HG02981 (cell line): ENCODE data around the gene IL36A.

Experiments used
- ATAC-seq: cut with Tn5 transposase; IDR thresholded peaks from one replicate; pipeline ENCODE4 v1.9.1; 2021; ENCODE audit warnings: mild to moderate bottlenecking, moderate library complexity; ENCODE audit not compliant: unreplicated experiment

The IL36A gene, protein sequence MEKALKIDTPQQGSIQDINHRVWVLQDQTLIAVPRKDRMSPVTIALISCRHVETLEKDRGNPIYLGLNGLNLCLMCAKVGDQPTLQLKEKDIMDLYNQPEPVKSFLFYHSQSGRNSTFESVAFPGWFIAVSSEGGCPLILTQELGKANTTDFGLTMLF

DNA sequence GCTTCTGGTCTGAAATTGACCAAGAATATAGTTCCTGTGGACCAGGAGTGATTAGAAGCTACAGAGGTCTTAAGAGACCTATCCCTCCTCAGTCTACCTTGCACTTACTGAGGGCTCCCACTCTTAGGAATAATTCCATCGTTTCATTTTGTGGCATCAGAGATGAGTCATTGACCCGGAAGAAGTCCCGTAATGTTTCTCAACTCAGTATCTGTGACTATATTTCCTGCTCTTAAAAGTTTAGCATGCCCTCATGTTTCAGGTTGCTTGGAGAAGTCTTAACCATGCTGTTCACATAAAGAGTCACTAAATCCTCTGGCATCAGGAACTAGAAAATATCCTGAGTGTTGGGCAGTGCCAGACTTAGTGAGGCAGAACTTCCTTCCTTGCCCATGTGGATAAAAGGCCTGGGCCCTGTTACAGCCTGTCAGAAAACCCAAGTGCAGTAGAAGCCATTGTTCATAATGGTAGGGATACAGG, at the start of gene IL36A:
TSS of gene IL36A (plus strand) at position 430 of the 480 bp plus-strand sequence. CDS start 413 bp downstream, outside the sequence.
- no peak for ATAC-seq

DNA sequence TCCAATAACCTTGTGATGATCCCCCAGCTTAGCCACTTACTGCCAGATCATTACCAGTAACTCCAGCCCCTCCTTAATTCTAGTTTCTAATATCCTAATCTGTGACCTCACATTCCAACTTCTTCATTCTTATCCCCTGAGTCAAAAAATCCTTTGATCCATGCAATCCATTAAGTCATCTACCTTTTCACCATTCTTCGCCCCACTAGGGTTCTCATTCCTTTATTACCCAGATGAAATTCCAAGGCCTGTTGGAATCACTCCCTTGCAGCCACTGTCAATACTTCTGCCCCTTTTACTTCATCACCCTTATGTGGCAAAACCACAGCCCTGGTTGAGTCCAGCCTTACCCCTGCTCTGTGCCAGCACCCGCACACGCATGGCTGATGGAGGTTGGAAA, 47.7 kb upstream of the IL36A start:
- ATAC-seq, result no peak

GRCh38 chr2:112958428-112959108, 46.7 kb upstream of the IL36A start:
- ATAC-seq, result peak; percentile 68

DNA sequence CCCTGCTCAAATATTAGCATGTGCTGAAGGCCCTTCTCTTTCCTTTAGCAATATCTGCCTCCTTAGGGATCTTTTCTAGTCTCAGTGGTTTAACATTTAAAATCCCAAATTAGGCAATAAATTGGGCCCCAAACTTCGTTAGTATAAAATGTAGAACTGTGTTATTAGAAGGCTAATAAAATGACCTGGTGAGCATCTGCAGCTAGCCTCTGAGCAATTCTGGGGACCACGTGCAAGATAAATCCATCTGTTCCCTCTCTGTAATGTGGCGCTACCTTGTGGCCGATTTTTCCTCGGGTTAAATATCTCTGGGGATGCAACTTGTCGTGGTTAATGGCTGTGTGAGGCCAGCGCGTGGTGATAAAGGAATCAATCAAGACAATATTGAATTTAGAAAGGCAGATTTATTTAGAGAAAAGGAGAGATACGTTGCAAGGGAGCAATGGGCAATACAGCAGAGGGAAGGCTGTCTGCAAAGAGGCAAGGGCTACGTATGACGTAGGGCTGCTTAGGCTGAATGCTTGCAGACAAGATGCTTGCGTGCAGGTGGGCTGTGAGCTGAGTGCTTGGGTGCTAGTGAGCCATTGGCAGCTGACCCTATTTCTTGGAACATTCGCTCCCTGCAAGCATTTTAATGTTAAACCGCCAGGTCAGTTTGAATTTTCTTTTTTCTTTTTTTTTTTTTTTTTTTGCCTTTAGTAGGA, 46.0 kb upstream of the IL36A start:
- no peak for ATAC-seq

GRCh38 chr2:112960230-112960825, 44.9 kb upstream of the IL36A start:
- ATAC-seq, result no peak

- no peak for ATAC-seq
Measured at GRCh38 chr2:112962308-112963175, 42.7 kb upstream of the IL36A start.

- ATAC-seq, result no peak
Measured at GRCh38 chr2:112967023-112967422, 38.2 kb upstream of the IL36A start.

GRCh38 chr2:112972423-112973086, 32.7 kb upstream of the IL36A start:
- ATAC-seq, result no peak

DNA sequence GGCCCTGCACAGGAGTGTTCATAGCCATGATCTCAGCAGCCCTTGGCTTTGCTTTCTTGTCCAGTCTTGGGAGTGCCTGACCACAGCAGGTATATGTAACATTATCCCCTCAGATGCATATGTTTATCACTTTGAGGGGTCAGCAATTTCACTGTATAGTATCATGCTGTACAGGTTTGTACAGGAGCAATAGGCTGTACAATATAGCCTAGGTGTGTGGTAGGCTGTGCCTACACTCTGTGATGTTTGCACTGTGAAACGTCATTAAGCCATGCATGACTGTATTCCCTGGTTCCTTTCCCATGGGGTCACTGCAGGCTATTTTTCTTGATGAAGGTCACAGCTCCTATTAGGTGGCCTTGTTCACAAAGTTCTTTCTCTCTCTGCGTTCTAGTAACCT, 32.1 kb upstream of the IL36A start:
- no peak for ATAC-seq

DNA sequence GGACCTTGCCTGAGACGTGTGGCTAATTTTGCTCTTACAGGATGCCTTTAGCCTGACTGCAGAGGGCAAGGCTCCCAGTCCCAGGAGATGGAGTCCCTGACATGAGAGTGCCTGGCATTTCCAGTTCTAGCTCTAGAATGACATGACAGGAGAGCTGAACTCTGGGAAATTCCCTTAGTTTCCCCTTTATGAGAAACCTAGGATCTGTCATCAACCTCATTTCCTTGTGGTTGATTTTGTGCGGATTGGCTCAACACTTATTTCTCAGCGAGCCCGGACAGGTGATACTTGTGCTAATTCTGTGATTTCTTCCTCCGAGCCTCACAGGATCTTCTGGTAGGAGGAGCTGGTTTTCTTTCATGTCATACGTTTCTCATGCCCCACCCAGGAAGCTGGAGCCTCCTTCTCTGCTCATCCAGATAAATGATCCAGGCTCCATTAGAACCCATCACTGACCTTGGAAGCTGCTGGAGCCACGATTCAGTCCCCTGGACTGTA, 27.7 kb upstream of the IL36A start, which contains the start of gene IL36G:
TSS of gene IL36G (plus strand) at position 448 of the 498 bp plus-strand sequence. CDS start 633 bp downstream, outside the sequence.
- ATAC-seq, result no peak

DNA sequence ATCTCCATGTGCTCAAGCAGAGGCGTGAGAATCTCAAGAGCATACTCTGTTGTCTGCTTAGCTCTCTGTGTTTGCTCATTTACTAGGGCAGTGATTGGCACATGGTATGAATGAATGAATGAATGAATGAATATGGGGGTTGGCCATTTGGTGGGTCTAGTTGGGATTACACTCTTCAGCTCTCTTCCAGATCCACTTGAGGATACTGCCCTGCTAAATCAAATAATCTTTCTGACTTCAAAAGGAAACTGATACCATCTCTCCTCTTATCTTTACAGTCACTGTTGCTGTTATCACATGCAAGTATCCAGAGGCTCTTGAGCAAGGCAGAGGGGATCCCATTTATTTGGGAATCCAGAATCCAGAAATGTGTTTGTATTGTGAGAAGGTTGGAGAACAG, 25.5 kb upstream of the IL36A start:
- ATAC-seq, result no peak

DNA sequence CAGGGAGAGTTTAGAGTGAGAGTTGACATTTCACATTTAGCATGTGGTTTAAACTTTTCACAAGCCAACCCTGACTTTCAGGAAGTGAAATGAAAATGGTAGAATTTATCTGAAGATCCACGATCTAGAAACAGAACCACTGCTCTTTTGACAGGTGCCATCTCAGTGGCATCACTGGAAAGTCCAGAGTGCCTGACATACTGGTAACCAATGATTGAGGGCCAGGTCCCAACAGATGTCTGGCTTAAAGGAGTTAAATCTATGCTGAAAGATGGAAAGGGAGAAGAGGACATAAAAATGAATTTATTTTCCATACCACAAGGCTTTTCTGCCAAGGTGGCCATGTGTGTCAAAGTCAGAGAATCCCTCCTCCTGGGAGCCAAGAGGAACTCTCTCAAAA, 24.7 kb upstream of the IL36A start:
- no peak for ATAC-seq

DNA sequence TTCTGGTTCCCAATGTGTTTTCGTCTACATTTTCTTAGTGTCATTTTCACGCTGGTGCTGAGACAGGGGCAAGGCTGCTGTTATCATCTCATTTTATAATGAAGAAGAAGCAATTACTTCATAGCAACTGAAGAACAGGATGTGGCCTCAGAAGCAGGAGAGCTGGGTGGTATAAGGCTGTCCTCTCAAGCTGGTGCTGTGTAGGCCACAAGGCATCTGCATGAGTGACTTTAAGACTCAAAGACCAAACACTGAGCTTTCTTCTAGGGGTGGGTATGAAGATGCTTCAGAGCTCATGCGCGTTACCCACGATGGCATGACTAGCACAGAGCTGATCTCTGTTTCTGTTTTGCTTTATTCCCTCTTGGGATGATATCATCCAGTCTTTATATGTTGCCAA, 20.2 kb upstream of the IL36A start:
- no peak for ATAC-seq

DNA sequence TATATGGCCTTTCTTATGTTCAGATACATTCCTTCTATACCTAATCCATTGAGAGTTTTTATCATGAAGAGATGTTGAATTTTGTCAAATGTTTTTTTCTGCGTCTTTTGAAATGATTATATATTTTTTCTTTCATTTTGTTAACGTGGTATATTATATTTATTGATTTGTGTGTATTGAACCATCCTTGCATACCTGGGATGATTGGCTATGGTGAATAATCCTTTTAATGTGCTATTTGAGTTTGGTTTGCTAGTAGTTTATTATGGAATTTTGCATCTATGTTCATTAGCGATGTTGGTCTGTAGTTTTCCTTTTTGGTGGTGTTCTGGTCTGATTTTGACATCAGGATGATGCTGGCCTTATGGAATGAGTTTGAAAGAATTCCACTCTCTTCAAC, 15.6 kb upstream of the IL36A start:
- no peak for ATAC-seq

DNA sequence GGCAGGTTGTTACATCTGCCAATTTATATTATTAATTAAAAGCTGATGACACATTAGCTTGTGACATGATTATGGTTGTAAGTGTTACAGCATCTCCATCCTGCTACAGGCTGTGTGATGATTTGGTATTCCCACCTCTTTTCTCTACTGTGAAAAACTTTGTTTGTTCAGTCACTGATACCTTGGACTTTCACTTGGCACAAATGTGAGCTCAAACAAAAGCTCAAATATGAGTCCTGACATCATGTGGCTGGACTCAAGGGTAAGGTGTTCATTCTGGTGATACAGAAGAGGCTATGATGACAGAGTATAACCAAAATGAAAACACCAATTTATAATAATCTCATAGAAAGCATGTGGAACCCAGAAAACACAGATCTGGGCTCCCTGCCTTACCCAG, 11.4 kb upstream of the IL36A start:
- ATAC-seq, result no peak

DNA sequence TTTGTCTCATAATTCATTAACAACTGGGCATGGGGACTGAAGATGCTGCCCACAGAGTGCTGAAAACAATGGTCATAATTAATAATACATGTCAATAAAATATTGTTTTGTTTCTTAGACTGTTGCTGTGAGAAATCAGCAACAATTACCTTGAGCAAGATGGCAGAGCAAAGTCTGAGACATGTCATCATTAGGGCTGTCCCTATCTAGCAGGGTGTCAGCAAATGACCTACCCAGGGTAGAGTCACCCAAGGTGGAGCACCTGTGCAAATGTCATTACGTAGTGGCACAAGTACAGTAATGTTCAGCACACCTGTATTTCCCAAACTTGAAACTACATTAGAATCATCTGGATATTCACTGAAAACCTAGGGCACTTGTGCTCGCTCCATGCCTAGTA, 10.6 kb upstream of the IL36A start:
- ATAC-seq, result no peak

GRCh38 chr2:112995346-112995920, 9.8 kb upstream of the IL36A start:
- no peak for ATAC-seq

GRCh38 chr2:112996635-112997034, 8.6 kb upstream of the IL36A start:
- ATAC-seq, result no peak

DNA sequence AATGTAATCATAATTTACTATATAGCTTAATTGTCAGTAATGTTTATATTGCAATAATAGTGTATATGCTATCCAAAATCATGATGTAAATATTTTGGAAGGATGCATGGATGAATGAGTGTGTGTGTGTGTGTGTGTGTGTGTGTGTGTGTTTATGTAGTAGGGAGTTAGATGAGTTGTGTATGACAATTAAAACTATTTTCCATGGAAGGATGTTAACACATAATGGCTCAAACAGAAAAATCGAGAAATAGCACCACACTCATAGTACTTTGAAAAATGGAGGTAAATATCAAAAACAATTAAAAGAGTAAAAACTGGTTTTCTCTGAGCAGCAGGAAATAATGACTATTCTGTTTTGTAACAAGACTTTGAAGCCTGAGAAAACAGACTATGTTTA, 8.1 kb upstream of the IL36A start:
- no peak for ATAC-seq

GRCh38 chr2:113000436-113000835, 4.8 kb upstream of the IL36A start:
- ATAC-seq, result no peak
